ENCODE results near the gene VDAC2.
"Not testable (repeated sequence)": the region's sequence is repeated elsewhere in the genome, so short reads cannot be mapped to it uniquely, and the experiment has no call there.

DNA sequence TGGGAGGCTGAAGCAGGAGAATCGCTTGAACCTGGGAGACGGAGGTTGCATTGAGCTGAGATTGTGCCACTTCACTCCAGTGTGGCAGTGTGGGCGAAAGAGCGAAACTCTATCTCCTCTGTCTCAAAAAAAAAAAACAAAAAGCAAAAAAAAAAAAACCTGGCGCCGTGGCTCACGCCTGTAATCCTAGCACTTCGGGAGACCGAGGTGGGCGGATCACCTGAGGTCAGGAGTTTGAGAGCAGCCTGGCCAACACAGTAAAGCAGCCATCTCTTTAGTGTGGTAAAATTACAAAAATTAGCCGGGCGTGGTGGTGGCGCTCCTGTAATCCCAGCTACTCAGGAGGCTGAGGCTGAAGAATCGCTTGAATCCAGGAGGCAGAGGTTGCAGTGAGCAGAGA, 4.0 kb upstream of the VDAC2 start:
- TF ChIP-seq EZH2 (IDR thresholded peaks at IDR 0.05; ENCODE audit: borderline replicate concordance, insufficient read depth, low read depth, low read length, poor library complexity, severe bottlenecking): not testable (repeated sequence)
- TF ChIP-seq, protein P1, sequence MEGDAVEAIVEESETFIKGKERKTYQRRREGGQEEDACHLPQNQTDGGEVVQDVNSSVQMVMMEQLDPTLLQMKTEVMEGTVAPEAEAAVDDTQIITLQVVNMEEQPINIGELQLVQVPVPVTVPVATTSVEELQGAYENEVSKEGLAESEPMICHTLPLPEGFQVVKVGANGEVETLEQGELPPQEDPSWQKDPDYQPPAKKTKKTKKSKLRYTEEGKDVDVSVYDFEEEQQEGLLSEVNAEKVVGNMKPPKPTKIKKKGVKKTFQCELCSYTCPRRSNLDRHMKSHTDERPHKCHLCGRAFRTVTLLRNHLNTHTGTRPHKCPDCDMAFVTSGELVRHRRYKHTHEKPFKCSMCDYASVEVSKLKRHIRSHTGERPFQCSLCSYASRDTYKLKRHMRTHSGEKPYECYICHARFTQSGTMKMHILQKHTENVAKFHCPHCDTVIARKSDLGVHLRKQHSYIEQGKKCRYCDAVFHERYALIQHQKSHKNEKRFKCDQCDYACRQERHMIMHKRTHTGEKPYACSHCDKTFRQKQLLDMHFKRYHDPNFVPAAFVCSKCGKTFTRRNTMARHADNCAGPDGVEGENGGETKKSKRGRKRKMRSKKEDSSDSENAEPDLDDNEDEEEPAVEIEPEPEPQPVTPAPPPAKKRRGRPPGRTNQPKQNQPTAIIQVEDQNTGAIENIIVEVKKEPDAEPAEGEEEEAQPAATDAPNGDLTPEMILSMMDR (IDR thresholded peaks at IDR 0.05): not testable (repeated sequence)

All from B cell (primary cell).